LoVo (cell line): ENCODE results near the gene LHX4.
"Not testable (repeated sequence)": the region's sequence is repeated elsewhere in the genome, so short reads cannot be mapped to it uniquely, and the experiment has no call there.

Experiments
- DNase-seq: peaks from one replicate; pipeline ENCODE4 v3.0.0-alpha.2; 2016; ENCODE audit warnings: low spot score

The LHX4 gene

GRCh38 chr1:180197231-180197630, 32.8 kb upstream of the LHX4 start:
- DNase-seq: no peak

GRCh38 chr1:180198196-180198595, 31.9 kb upstream of the LHX4 start:
- no peak for DNase-seq

DNA sequence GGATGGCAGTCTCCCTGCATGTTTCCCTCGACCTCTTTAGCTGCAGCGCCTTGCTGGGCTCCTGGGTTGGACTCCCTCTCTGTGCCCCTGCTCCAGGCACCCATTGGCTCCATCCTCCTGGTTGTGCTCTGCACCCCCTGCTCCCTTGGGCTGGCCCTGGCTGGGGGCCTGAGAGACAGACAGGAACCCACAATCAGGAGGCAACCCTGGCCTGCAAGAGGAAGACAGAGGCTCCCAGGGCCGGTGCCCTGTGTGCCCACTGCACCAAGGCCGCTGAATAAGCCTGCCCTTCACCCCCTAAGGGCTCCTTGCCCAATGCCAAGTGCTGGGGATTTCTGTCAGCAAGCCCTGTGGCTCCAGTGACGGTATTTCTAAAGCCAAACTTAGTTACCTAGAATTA, 31.5 kb upstream of the LHX4 start:
- DNase-seq: no peak

GRCh38 chr1:180199018-180199417, 31.0 kb upstream of the LHX4 start:
- DNase-seq: no peak

DNA sequence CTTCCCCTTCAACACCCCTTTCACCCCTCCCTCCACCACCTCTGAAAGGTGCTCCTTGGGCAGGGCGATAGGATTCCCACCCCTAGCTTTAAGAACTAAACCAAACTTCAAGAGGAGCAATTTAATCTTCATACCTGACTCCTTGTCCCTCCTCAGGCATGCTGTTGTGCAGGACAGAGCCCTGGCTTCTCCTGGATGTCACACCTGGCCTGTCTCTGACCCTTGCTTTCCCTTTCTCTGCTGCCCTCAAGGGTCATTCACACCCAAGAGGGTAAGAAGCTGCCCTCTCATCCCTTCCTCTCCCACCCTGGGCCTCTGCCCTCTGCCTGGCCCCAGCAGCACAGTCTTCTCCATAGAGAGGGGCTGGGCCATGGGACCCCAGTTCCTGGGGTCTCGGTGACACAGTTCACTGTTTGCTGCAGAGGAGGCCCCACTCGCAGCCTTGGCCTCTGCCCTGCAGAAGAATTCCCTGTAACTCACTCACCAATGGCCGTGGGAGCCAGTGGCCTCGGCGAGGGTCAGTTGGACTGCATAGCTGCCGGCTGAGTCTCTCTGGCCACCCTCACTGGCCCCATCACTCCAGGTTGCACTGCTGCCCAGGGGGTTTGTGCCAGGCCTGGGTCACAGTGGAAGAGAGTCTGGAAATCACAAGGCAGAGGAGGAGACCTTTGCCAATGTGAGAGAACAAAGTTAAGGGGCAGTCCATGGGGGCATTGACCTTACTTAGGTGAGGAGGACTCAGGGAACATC, 28.4 kb upstream of the LHX4 start:
- no peak for DNase-seq

DNA sequence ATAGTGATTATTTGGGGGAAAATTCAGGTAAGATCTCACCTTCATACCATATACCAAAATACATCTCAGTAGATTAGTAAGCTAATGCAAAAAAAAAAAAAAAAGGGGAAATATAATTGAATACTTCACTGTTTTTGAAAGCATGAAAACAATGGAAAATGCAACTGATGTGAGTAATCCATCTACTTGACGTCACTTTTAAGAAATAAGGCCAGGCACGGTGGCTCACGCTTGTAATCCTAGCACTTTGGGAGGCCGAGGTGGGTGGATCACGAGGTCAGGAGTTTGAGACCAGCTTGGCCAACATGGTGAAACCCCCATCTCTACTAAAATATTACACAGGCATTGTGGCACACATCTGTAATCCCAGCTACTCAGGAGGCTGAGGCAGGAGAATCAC, 27.5 kb upstream of the LHX4 start:
- DNase-seq: not testable (repeated sequence)

GRCh38 chr1:180204231-180204630, 25.8 kb upstream of the LHX4 start:
- DNase-seq: no peak

GRCh38 chr1:180206581-180206980, 23.5 kb upstream of the LHX4 start:
- no peak for DNase-seq

GRCh38 chr1:180208264-180208663, 21.8 kb upstream of the LHX4 start:
- no peak for DNase-seq

DNA sequence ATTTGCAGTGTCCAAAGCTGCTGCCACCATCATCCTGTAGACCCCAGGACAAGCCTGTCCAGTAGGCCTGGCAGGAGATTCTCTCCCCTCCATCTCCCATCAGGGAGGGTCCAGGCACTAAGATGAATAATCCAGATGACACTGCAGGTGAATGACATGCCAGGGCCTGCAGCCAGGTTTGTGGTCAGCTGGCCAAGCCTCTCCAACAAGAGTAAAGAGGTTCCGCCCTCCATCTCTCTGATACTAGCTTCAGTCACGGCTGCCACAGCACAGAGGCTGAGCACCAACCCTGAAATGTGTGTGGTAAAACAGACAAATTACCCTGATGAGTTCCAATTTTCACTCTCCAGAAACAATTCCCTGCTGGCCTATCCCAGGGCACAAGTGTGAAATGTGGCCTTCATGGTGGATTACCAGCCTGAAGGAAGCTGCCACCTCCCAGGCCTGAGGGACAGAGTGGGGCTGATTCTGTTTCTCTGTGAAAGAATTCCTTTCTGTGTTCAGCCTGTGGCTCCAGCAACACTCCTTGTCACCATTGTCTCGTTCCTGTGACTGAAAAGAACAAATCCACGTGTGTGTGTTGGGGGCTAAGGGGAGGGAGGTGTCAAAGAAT, 19.9 kb upstream of the LHX4 start:
- peak; percentile 32 for DNase-seq

- DNase-seq: no peak
These were observed 18.8 kb upstream of the LHX4 start for GRCh38 chr1:180211156-180211859.

DNA sequence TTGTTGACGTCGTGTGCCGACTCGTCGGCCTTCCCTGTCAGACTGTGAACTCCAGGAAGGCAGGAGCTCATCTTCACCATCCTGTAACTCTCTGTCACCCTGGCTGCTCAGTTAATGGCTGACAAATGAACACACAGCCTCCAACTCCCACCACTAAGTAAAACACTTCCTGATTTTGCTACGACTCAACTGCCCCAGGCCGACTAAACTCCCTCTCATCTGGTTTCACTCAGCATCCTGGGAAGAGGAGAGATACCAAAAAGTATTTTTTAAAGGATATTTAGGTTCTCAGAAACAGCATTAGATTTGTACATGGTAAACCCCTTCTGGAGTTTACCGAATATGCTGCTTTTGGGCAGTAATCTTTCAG, 18.2 kb upstream of the LHX4 start:
- no peak for DNase-seq

DNA sequence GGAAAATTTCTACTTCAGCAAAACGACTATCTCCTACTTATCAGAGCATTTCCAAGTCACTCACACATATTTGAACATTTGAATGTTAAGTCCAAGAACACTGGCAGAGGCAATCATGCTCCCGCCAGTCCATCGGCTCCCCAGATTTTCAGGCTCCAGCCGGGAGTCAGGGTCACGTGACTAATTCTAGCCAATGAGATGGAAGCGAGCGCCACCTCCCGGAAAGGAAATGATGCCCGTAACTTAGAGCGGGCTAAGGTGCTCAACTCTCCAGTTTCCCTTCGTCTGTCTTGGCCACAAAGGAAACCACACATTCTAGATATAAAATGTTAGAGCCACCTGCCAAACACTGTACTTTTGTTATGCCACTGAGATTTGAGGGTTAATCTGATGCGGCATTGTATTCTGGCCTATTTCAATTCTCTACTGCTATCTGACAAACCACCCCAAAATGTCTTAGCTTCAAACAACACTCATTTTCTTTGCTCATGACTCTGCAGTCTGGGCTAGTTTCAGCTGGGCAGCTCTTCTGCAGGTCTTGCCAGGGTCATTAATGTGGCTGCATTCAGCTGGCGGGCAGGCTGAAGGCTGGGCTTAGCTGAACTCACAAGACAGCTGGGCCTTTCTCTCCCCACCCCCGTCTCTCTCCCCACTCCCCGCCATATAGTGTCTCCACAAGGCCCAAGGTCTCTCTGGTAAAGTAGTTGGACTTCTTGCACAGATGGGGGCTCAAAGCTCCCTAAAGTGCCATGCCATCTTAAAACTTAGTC, 16.5 kb upstream of the LHX4 start:
- no peak for DNase-seq

DNA sequence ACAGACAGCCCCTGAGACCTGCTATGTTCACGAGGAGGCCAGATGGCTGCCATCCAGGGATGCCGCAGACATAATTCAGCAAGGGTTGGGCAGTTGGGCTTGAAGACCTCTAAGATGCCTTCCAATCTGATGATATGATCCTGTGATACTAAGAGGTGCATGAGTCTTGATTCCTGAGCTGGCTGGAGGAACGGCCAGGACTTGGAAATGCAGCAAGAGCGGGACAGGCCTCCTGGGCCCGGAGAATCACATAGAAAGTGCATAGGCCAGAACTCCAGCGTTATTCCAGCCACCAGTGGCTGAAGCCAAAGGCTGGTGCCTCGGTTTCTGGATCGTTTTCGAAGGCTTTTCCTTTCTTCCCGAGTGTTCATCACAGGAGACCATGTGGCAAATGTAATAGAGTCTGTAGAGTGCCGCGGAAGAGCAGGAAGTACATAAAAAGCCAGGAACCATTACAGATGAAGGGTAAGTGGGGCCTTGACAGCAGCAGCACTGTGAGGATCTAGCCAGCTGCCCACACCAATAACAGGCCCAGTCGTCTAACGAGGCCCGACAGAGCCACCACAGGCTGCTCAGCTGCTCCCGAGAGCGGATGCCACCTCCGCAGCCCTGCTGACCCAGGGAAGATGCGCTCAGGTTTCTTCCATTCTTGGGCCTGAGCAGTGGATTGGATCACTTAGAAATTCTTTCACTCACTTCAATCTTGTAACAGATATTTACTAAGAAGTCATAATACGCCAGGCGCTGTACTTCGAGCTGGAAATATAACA, 14.0 kb upstream of the LHX4 start:
- DNase-seq: no peak

GRCh38 chr1:180217006-180217405, 13.1 kb upstream of the LHX4 start:
- DNase-seq: no peak

- no peak for DNase-seq
These were observed 11.0 kb upstream of the LHX4 start for GRCh38 chr1:180218806-180219765.

DNA sequence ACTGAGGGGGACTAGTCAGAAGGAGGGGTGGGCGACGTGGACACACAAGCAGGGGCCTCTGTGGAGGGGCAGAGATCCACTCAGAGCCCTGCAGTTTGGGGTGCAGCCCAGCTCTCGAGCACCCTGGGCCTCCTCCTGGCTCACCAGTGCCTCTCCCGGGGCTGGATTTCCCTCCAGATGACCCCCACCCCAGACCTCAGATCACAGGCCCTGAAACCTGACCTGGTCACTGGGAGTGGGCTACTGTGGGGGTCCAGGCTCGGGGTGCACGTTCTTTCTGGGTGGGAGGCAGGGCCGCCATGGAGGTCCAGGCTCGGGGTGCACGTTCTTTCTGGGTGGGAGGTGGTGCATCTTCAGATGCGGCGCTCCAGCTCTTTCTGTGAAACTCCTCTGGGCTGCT, 10.3 kb upstream of the LHX4 start:
- DNase-seq: no peak

DNA sequence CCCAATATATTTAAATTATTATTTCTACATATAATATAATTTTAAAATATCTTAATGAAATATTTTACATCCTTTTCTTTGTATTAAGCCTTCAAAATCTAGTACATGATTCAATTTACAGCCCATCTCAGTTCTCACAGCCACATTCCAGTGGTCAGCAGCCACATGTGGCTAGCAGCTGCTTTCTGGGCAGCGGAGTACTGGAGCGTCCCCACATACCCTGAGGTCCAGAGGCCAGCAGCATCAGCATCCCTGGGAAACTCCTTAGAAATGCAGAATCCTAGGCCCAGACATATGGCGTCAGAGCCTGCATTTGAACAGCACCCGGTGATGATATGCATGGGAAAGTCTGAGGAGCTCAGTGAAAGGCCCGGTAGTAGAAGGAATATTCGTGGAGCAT, 8.6 kb upstream of the LHX4 start:
- DNase-seq: no peak

DNA sequence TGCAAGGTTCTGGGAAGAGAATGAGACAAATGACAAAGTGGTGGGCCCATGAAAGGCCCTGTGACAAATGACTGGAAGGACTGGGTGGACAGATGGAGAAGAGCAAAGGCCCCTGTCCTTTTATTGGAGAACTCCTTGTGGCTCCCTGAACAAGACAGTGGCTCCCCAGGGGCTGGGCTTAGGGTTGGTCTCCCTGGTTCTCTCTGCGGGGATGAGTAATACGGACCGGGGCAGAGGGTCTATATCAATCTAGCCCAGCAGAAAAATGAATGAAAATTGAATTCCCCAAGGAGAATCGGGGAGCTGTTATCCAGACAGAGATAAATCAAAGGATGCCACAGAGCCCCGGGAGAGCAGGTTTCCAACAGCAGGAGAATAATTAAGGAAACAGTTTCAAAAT, 5.2 kb upstream of the LHX4 start:
- DNase-seq: no peak

DNA sequence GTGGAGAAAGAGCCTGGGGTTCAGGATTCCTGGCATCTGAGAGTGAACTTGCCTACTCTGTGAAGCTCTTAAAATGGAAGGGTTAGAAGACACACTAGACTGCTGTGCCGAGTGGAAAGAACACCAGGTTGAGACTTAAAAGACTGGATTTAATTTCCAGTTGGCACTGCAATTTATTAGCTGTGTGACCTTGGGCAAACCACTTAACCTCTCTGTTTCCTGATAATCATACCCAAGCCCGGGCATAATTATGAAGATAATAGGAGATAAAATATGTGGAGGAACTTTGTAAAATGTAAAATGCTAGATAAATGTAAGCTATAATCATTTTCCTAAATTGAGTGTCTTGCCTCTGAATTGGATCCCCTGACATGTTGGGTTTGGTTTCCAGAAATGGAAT, 4.7 kb upstream of the LHX4 start:
- no peak for DNase-seq
